Common myeloid progenitor, CD34-positive (primary cell): ENCODE data around the gene RNU2-1. TPM values are rescaled to one million over a fixed set of nuclear protein-coding genes. Genes with fewer than 3 reads are reported as not detected.
"Not testable (repeated sequence)": the region's sequence is repeated elsewhere in the genome, so short reads cannot be mapped to it uniquely, and the experiment has no call there.

Experiments used
- CTCF ChIA-PET: fragments of 350-600 bp; sonication (Branson Sonifier 250); formaldehyde crosslinking; loops from one replicate; lab custom pipeline; 2021; ENCODE audit warnings: antibody characterized with exemption; lab: Charles Lee
- POLR2A ChIA-PET: fragments of 350-600 bp; sonication (Branson Sonifier 250); formaldehyde crosslinking; loops from one replicate; lab custom pipeline; 2021; ENCODE audit warnings: antibody characterized with exemption; lab: Charles Lee
- DNase-seq, 3 donors: peaks; one replicate each; pipeline versions ENCODE4 v3.0.0 to v3.0.0-alpha.2; 2013
- H3K27ac ChIP-seq, 2 experiments: 1 replicate in 1 of 2; 2 replicates in 1 of 2; pipeline ENCODE4 v1.7.0; 2013; ENCODE audit warnings: inconsistent platforms in 2 of 2, low read length in 2 of 2, mild to moderate bottlenecking in 2 of 2, low read depth in 1 of 2, moderate library complexity in 1 of 2; ENCODE audit not compliant: severe bottlenecking in 2 of 2, insufficient read depth in 1 of 2, poor library complexity in 1 of 2
- H3K27me3 ChIP-seq, 5 experiments: replicated peaks in 2 of 5; 1 replicate in 3 of 5; 2 replicates in 2 of 5; pipeline versions ENCODE4 v1.6.1 to v1.7.0; 2013; ENCODE audit warnings: low read length in 4 of 5, mild to moderate bottlenecking in 2 of 5, moderate library complexity in 2 of 5, inconsistent platforms in 1 of 5; ENCODE audit not compliant: insufficient read depth in 5 of 5, control insufficient read depth in 4 of 5
- H3K36me3 ChIP-seq, 4 experiments: 1 replicate in 2 of 4; 2 replicates in 2 of 4; pipeline versions ENCODE4 v1.6.1 to v1.7.0; 2013; ENCODE audit warnings: low read length in 3 of 4, control low read depth in 1 of 4, mild to moderate bottlenecking in 1 of 4; ENCODE audit not compliant: control insufficient read depth in 4 of 4, insufficient read depth in 4 of 4
- H3K4me1 ChIP-seq, 4 experiments: 1 replicate in 3 of 4; 2 replicates in 1 of 4; pipeline versions ENCODE4 v1.6.1 to v1.7.1; 2013; ENCODE audit warnings: low read length in 3 of 4, mild to moderate bottlenecking in 3 of 4, control low read depth in 1 of 4, inconsistent platforms in 1 of 4, moderate library complexity in 1 of 4; ENCODE audit not compliant: control insufficient read depth in 4 of 4, insufficient read depth in 4 of 4; ENCODE audit errors: control extremely low read depth in 1 of 4
- H3K4me3 ChIP-seq, 7 experiments: 1 replicate in 4 of 7; 2 replicates in 3 of 7; pipeline versions ENCODE4 v1.5.1 to v1.7.0; 2013; ENCODE audit warnings: mild to moderate bottlenecking in 7 of 7, low read length in 6 of 7, moderate library complexity in 6 of 7, inconsistent platforms in 2 of 7, low read depth in 2 of 7, control low read depth in 1 of 7; ENCODE audit not compliant: insufficient read depth in 4 of 7, control insufficient read depth in 1 of 7; ENCODE audit errors: extremely low read depth in 1 of 7
- H3K9me3 ChIP-seq, 5 experiments: 1 replicate in 4 of 5; 2 replicates in 1 of 5; pipeline versions ENCODE4 v1.6.1 to v1.7.1; 2013; ENCODE audit warnings: low read length in 4 of 5, mild to moderate bottlenecking in 2 of 5, inconsistent platforms in 1 of 5, low read depth in 1 of 5, moderate library complexity in 1 of 5; ENCODE audit not compliant: control insufficient read depth in 4 of 5, insufficient read depth in 2 of 5; ENCODE audit errors: control extremely low read depth in 1 of 5
- WGBS: methylation state at CpG from one replicate; pipeline ENCODE4 v1.1.5; 2013; ENCODE audit not compliant: insufficient coverage; 5-methylcytosine and 5-hydroxymethylcytosine counted together
- polyA plus RNA-seq: library from polyadenylated mRNA; unstranded; fragments of 120-200 nt; gene quantifications from one replicate; pipeline ENCODE4 v1.2.1, GENCODE V29; 2013

The RNU2-1 gene
- polyA plus RNA-seq, result not detected

DNA sequence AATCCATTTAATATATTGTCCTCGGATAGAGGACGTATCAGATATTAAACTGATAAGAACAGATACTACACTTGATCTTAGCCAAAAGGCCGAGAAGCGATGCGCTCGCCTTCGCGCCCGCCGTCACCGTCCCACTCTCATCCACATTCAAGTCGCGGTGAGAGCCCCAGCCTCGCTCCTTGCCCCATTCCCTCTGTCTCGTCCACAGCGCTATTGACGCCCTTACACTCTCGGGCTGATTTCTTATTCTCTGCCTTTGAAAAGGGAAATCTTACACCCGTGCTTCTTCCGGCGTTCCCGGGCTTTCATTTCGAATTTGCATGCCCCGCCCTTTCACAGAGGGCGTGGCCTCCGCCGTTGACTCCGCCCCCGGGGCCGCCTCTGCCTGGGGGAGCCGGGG, at the start of gene RNU2-1:
Gene RNU2-1, minus strand, starts transcription at position 101 of the 400 bp plus-strand sequence.
- CTCF ChIA-PET, H3K4me1 ChIP-seq, DNase-seq, POLR2A ChIA-PET, H3K9me3 ChIP-seq, H3K27ac ChIP-seq, H3K27me3 ChIP-seq, H3K4me3 ChIP-seq, H3K36me3 ChIP-seq: not testable (repeated sequence)
- WGBS, result no CpG with 5 or more reads among the region's 31 CpGs

DNA sequence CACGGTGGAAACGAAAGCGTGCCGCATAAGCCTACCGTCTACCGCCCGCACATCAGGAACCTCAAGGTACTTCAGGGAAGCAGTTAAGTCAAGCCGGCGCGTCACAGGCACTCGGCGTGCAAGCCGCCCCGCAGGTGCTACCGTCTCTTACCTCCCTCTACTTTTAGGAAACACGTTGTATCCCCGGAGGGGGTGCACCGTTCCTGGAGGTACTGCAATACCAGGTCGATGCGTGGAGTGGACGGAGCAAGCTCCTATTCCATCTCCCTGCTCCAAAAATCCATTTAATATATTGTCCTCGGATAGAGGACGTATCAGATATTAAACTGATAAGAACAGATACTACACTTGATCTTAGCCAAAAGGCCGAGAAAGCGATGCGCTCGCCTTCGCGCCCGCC, 39.1 kb upstream of the RNU2-1 start:
- H3K27me3 ChIP-seq, H3K27ac ChIP-seq, POLR2A ChIA-PET, H3K9me3 ChIP-seq, H3K4me3 ChIP-seq, CTCF ChIA-PET, DNase-seq, H3K4me1 ChIP-seq, H3K36me3 ChIP-seq: not testable (repeated sequence)
- WGBS, result no CpG with 5 or more reads among the region's 30 CpGs

DNA sequence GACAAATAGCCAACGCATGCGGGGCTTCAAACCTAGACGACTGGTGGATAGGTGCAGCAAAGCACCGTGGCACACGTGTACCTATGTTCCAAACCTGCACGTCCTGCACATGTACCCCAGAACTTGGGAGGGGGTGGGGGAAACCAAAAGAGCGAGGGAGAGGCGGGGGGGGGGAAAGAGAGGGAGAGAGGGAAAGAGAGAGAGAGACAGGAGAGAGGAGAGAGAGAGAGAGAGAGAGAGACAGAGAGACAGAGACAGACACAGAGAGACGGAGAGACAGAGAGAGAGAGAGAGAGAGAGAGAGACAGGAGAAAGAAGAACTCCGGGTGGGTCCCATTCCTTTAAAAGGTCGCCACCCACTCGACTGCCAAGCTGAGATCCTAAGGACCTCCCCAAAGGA, 38.7 kb upstream of the RNU2-1 start:
- DNase-seq, H3K4me3 ChIP-seq, H3K27me3 ChIP-seq, H3K36me3 ChIP-seq, H3K27ac ChIP-seq, H3K4me1 ChIP-seq, POLR2A ChIA-PET, H3K9me3 ChIP-seq, CTCF ChIA-PET: not testable (repeated sequence)
- no CpG with 5 or more reads among the region's 12 CpGs for WGBS

DNA sequence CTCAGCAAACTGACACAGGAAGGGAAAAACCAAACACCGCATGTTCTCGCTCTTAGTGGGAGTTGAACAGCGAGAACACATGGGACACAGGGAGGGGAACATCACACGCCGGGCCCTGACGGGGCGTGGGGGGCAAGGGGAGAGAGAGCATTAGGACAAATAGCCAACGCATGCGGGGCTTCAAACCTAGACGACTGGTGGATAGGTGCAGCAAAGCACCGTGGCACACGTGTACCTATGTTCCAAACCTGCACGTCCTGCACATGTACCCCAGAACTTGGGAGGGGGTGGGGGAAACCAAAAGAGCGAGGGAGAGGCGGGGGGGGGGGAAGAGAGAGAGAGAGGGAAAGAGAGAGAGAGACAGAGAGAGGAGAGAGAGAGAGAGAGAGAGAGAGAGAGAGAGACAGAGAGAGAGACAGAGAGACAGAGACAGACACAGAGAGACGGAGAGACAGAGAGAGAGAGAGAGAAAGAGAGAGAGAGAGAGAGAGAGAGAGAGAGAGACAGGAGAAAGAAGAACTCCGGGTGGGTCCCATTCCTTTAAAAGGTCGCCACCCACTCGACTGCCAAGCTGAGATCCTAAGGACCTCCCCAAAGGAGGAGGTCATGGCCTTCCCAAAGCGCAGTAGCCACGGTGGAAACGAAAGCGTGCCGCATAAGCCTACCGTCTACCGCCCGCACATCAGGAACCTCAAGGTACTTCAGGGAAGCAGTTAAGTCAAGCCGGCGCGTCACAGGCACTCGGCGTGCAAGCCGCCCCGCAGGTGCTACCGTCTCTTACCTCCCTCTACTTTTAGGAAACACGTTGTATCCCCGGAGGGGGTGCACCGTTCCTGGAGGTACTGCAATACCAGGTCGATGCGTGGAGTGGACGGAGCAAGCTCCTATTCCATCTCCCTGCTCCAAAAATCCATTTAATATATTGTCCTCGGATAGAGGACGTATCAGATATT, 37.1 kb upstream of the RNU2-1 start:
- no CpG with 5 or more reads among the region's 43 CpGs for WGBS
- H3K27me3 ChIP-seq, CTCF ChIA-PET: not testable (repeated sequence)

DNA sequence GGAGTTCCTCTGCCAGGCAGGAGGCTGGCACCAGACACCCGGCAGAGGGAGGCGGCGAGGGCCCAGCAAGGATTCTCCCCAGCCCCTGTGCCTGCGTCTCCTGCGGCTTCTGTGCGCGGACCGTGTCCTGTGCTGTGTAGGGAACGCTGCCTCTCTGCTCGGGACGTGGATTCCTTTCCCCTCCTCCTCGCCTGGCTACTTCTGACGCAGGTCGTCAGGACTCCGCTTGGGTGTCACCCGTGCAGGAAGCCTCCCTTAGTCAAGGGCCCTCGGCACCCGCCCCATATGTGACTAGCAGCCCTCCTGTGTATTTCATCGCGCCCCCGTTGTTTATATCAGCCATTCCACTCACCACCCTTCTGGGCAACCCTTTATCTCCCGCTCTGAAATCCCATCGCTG, 12.7 kb upstream of the RNU2-1 start:
- H3K4me1 ChIP-seq, H3K27me3 ChIP-seq, H3K36me3 ChIP-seq, DNase-seq, CTCF ChIA-PET, H3K27ac ChIP-seq, POLR2A ChIA-PET, H3K9me3 ChIP-seq: not testable (repeated sequence)
- H3K4me3 ChIP-seq, result peak overlapping the region in 1 of 7 experiments; percentile 47
- no CpG with 5 or more reads among the region's 23 CpGs for WGBS

More for the DNA sequence above, 37.1 kb upstream of the RNU2-1 start:
- H3K4me1 ChIP-seq, DNase-seq, H3K36me3 ChIP-seq, H3K9me3 ChIP-seq, H3K27ac ChIP-seq, POLR2A ChIA-PET, H3K4me3 ChIP-seq: not testable (repeated sequence)

DNA sequence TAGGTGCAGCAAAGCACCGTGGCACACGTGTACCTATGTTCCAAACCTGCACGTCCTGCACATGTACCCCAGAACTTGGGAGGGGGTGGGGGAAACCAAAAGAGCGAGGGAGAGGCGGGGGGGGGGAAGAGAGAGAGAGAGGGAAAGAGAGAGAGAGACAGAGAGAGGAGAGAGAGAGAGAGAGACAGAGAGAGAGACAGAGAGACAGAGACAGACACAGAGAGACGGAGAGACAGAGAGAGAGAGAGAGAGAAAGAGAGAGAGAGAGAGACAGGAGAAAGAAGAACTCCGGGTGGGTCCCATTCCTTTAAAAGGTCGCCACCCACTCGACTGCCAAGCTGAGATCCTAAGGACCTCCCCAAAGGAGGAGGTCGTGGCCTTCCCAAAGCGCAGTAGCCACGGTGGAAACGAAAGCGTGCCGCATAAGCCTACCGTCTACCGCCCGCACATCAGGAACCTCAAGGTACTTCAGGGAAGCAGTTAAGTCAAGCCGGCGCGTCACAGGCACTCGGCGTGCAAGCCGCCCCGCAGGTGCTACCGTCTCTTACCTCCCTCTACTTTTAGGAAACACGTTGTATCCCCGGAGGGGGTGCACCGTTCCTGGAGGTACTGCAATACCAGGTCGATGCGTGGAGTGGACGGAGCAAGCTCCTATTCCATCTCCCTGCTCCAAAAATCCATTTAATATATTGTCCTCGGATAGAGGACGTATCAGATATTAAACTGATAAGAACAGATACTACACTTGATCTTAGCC, 7.0 kb upstream of the RNU2-1 start:
- WGBS, result no CpG with 5 or more reads among the region's 34 CpGs
- H3K27ac ChIP-seq, DNase-seq, H3K36me3 ChIP-seq, H3K9me3 ChIP-seq, H3K4me3 ChIP-seq, H3K4me1 ChIP-seq, POLR2A ChIA-PET, H3K27me3 ChIP-seq, CTCF ChIA-PET: not testable (repeated sequence)

DNA sequence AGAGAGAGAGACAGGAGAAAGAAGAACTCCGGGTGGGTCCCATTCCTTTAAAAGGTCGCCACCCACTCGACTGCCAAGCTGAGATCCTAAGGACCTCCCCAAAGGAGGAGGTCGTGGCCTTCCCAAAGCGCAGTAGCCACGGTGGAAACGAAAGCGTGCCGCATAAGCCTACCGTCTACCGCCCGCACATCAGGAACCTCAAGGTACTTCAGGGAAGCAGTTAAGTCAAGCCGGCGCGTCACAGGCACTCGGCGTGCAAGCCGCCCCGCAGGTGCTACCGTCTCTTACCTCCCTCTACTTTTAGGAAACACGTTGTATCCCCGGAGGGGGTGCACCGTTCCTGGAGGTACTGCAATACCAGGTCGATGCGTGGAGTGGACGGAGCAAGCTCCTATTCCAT, 5.8 kb upstream of the RNU2-1 start:
- H3K4me1 ChIP-seq, H3K9me3 ChIP-seq, H3K36me3 ChIP-seq, H3K27me3 ChIP-seq, POLR2A ChIA-PET, H3K27ac ChIP-seq, H3K4me3 ChIP-seq, DNase-seq, CTCF ChIA-PET: not testable (repeated sequence)
- no CpG with 5 or more reads among the region's 26 CpGs for WGBS
